Activated B cell treated with CpG ODN at 0.5 μM for 24 hours (primary cell): ENCODE data around the gene SLAMF1. TPM values are rescaled to one million over a fixed set of nuclear protein-coding genes. Genes with fewer than 3 reads are reported as not detected.

Experiments
- ATAC-seq: fragments of 200-7000 bp; cut with Tn5 transposase; one replicate; pipeline ENCODE4 v1.10.0; 2021; ENCODE audit warnings: low read depth, mild to moderate bottlenecking, moderate library complexity
- CTCF ChIA-PET: fragments of 350-600 bp; sonication (Branson Sonifier 250); formaldehyde crosslinking; loops from one replicate; lab custom pipeline; 2021; ENCODE audit warnings: antibody characterized with exemption; lab: Charles Lee
- POLR2A ChIA-PET: fragments of 350-600 bp; sonication (Branson Sonifier 250); formaldehyde crosslinking; loops from one replicate; lab custom pipeline; 2021; ENCODE audit warnings: antibody characterized with exemption; lab: Charles Lee
- DNase-seq: peaks from one replicate; pipeline ENCODE4 v3.0.0; 2022
- H3K27ac Mint-ChIP-seq: one replicate; pipeline ENCODE4 v1.8.0; 2020; ENCODE audit warnings: mixed read lengths
- H3K27me3 Mint-ChIP-seq: one replicate; pipeline ENCODE4 v1.8.0; 2021; ENCODE audit warnings: mixed read lengths
- H3K36me3 Mint-ChIP-seq: one replicate; pipeline ENCODE4 v1.8.0; 2021; ENCODE audit warnings: low read depth, mixed read lengths
- H3K4me1 Mint-ChIP-seq: one replicate; pipeline ENCODE4 v1.8.0; 2021; ENCODE audit warnings: mixed read lengths
- H3K4me3 Mint-ChIP-seq: one replicate; pipeline ENCODE4 v1.8.0; 2020; ENCODE audit warnings: mild to moderate bottlenecking, mixed read lengths
- H3K9me3 Mint-ChIP-seq: one replicate; pipeline ENCODE4 v1.8.0; 2020; ENCODE audit warnings: mixed read lengths
- intact Hi-C: fragments of 100-400 bp; cut with micrococcal nuclease; formaldehyde crosslinking; loops from one replicate; pipeline ENCODE4 v1.15.1; 2024
- total RNA-seq: library from RNA; stranded (reverse); gene quantifications from 2 replicates; pipeline ENCODE4 v1.2.3, GENCODE V29; 2022
- TF ChIP-seq, protein P1 (sequence below): fragments of 200-600 bp; IDR thresholded peaks from one replicate; pipeline ENCODE4 v1.8.0; 2022; ENCODE audit warnings: antibody characterized with exemption, mild to moderate bottlenecking

The SLAMF1 gene
- total RNA-seq, 1 donor from 2014 or later: 91.7 TPM

DNA sequence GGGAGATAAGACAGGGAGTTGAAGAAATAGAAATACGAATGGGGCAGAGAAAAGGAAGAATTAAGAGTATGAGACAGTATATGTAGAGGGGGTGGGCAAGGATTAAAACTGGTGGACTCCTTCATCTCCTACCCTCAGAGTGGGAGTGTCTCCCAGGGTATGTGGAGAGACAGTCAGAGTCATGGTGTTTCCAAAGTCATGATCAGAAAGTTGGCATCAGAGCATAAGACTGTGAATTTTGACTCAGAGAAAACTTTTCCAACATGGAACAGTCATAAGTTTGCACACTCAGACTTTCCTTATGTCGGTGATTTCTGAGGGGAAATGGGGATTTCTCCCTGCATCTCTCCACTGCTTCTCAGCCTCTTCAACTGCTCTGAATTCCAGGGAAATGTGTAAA lies 70.0 kb downstream of the SLAMF1 start:
- TF ChIP-seq, protein P1, sequence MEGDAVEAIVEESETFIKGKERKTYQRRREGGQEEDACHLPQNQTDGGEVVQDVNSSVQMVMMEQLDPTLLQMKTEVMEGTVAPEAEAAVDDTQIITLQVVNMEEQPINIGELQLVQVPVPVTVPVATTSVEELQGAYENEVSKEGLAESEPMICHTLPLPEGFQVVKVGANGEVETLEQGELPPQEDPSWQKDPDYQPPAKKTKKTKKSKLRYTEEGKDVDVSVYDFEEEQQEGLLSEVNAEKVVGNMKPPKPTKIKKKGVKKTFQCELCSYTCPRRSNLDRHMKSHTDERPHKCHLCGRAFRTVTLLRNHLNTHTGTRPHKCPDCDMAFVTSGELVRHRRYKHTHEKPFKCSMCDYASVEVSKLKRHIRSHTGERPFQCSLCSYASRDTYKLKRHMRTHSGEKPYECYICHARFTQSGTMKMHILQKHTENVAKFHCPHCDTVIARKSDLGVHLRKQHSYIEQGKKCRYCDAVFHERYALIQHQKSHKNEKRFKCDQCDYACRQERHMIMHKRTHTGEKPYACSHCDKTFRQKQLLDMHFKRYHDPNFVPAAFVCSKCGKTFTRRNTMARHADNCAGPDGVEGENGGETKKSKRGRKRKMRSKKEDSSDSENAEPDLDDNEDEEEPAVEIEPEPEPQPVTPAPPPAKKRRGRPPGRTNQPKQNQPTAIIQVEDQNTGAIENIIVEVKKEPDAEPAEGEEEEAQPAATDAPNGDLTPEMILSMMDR: no peak
- ChIA-PET CTCF (interaction anchor here (0.6 to 2.3 kb wide), 4 partner anchors 27 to 146 kb away, joined by 3 to 7 read pairs (median 5); no protein-coding TSS in a partner anchor), POLR2A (interaction anchor here (0.6 to 6.2 kb wide), 3 partner anchors 28 to 146 kb away, joined by 3 to 56 read pairs (median 3); no protein-coding TSS in a partner anchor)
- Mint-ChIP-seq H3K4me3 (peak overlapping the region; percentile 91), H3K27ac (peak overlapping the region; percentile 91), H3K9me3 (no peaks in the 10 kb centered on the region), H3K4me1 (peaks cover 88% of the 10 kb centered on the region), H3K27me3 (no peaks in the 10 kb centered on the region), H3K36me3 (peaks cover 35% of the 10 kb centered on the region)
- no peak for ATAC-seq
- intact Hi-C loops: no loop called here
- DNase-seq: no peak

DNA sequence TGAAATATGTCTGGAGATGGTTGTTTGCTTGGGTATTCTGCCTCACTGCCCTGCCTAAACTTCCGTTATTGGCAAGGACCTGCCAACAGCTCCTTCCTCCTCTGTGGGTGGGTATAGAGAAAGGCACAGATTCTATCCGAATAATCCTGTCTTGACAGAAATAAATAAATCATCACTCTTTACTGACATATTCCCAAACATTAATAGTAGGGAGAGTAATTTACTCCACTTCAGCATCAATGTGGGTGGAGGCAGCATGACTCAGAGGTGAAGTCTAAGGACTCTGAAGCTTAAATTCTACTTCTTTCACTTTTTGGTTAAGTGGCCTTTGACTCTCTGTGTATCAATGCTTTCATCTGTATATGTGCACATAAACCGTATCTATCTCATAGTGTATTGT lies 70.5 kb downstream of the SLAMF1 start:
- ChIA-PET POLR2A (interaction anchor here (0.6 to 6.2 kb wide), 6 partner anchors 17 to 145 kb away, joined by 3 to 56 read pairs (median 3); no protein-coding TSS in a partner anchor), CTCF (interaction anchor here (1.7 to 2.3 kb wide), 2 partner anchors 31 to 32 kb away, joined by 5 to 7 read pairs; no protein-coding TSS in a partner anchor)
- Mint-ChIP-seq H3K36me3 (peaks cover 39% of the 10 kb centered on the region), H3K4me3 (peak overlapping the region; percentile 91), H3K4me1 (peaks cover 93% of the 10 kb centered on the region), H3K27ac (peak overlapping the region; percentile 91), H3K27me3 (no peaks in the 10 kb centered on the region), H3K9me3 (no peaks in the 10 kb centered on the region)
- intact Hi-C loops: no loop called here
- DNase-seq (no peak), ATAC-seq (no peak)
- TF ChIP-seq, protein P1: no peak

DNA sequence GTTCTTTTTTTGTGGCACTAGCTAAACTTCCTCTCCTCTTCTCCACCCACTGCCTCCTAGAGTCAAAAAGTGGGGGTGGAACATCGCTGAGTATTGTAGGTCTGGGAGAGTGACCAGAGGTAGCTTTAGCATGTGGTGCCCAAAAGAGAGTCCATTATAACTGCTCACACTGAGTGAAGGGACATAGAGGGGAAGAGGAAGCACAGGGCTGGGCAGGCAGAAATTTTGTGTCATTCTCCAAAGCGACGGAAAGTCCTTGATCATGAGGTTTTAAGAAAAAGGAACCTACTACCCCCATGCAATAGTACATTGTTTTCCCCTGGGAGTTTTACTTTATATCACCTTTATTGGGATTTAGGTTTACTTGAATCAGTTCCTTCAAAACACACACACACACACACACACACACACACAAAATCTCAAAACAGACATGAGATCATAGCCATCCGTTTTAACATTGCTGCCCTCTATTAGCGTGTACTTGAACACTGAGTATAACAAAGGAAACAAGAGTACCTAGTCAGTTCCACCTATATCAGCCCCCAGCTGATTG lies 71.7 kb downstream of the SLAMF1 start:
- Mint-ChIP-seq H3K9me3 (no peaks in the 10 kb centered on the region), H3K4me1 (peaks cover 95% of the 10 kb centered on the region), H3K27ac (peak overlapping the region; percentile 91), H3K27me3 (no peaks in the 10 kb centered on the region), H3K36me3 (peaks cover 45% of the 10 kb centered on the region), H3K4me3 (peak overlapping the region; percentile 91)
- intact Hi-C loops: loop anchor here (1.0 to 2.0 kb wide), 2 partner anchors 14 to 26 kb away; no protein-coding TSS in a partner anchor
- POLR2A ChIA-PET: interaction anchor here (0.7 to 6.2 kb wide), 8 partner anchors 16 to 143 kb away, joined by 3 to 56 read pairs (median 3); no protein-coding TSS in a partner anchor
- DNase-seq (peak; percentile 28), ATAC-seq (peak; percentile 78)
- TF ChIP-seq, protein P1: no peak
- CTCF ChIA-PET: interaction anchor here (1.0 to 1.7 kb wide), 3 partner anchors 26 to 32 kb away, joined by 4 to 5 read pairs (median 4); no protein-coding TSS in a partner anchor

DNA sequence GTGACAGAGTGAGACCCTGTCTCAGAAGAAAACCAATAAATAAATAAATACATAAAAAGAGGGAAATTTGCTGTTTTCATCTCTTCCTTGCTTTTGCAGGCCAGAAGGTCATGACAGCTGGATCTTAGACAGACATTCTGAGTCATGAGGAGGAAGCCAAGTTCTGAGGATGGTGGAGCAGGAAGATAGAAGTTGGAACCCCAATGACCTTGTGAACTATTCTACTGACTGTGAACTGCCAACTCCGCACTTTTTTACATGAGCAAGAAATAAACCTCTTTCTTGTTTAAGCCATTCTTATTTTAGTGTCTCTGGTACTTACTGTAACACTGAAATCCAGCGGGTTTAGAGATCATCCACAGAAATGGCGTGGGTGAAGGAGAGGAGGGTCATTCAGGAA lies 76.0 kb downstream of the SLAMF1 start:
- DNase-seq (no peak), ATAC-seq (no peak)
- intact Hi-C loops: no loop called here
- Mint-ChIP-seq H3K9me3 (no peaks in the 10 kb centered on the region), H3K27me3 (no peaks in the 10 kb centered on the region), H3K27ac (no peak overlapping the region), H3K4me3 (no peak overlapping the region), H3K36me3 (peaks cover 53% of the 10 kb centered on the region), H3K4me1 (peaks cover 92% of the 10 kb centered on the region)
- TF ChIP-seq, protein P1: no peak
- ChIA-PET CTCF (no interaction called here), POLR2A (interaction anchor here (1.4 kb wide), 1 partner anchor 10 kb away, joined by 4 read pairs; no protein-coding TSS in a partner anchor)

DNA sequence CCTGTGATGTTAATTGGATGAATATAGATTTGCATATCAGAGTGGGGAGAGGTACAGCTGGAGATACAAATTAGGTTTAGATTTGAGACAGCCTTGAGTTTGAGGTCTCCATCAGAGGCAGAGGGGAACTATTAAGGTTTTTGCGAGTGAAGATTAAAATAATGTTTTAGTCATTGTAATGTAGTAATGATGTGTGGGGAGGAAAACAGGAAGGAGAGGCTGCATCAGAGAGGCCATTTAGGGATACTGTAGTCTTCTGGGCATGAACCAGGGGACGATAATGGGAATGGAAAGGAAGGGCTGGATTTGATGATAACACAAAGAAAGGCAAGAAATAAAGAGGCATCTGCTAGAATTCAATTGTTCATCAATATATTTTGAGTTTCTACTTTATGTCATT lies 77.0 kb downstream of the SLAMF1 start:
- ATAC-seq: no peak
- POLR2A ChIA-PET: interaction anchor here (1.4 kb wide), 1 partner anchor 9 kb away, joined by 4 read pairs; no protein-coding TSS in a partner anchor
- CTCF ChIA-PET: interaction anchor here (0.9 to 1.1 kb wide), 2 partner anchors 11 to 19 kb away, joined by 3 read pairs; no protein-coding TSS in a partner anchor
- no peaks in the 10 kb centered on the region for H3K27me3 Mint-ChIP-seq
- intact Hi-C loops: no loop called here
- no peaks in the 10 kb centered on the region for H3K9me3 Mint-ChIP-seq
- H3K27ac Mint-ChIP-seq: peak overlapping the region; percentile 66
- TF ChIP-seq, protein P1: no peak
- H3K4me1 Mint-ChIP-seq: peaks cover 90% of the 10 kb centered on the region
- peak overlapping the region; percentile 13 for H3K4me3 Mint-ChIP-seq
- peaks cover 56% of the 10 kb centered on the region for H3K36me3 Mint-ChIP-seq
- DNase-seq: no peak
